ENCODE data around the gene DBNL.

DBNL gene

GRCh38 chr7:44043902-44044301 lies 600 bp upstream of the DBNL start:
- DNase-seq (ENCODE audit: low read depth in 2 of 2) = no peak

GRCh38 chr7:44045226-44046014 lies 918 bp downstream of the DBNL start:
- DNase-seq (ENCODE audit: low read depth in 2 of 2) = no peak

- no peak for DNase-seq (ENCODE audit: low read depth in 2 of 2)
Observed at GRCh38 chr7:44046321-44047061, 2.0 kb downstream of the DBNL start.

GRCh38 chr7:44048031-44048795 lies 3.7 kb downstream of the DBNL start:
- no peak for DNase-seq (ENCODE audit: low read depth in 2 of 2)

- no peak for DNase-seq (ENCODE audit: low read depth in 2 of 2)
Observed at GRCh38 chr7:44050121-44050914, 5.8 kb downstream of the DBNL start.

GRCh38 chr7:44050915-44051560 lies 6.5 kb downstream of the DBNL start:
- no peak for DNase-seq (ENCODE audit: low read depth in 2 of 2)

GRCh38 chr7:44051611-44052220 lies 7.2 kb downstream of the DBNL start:
- DNase-seq (ENCODE audit: low read depth in 2 of 2) = no peak

GRCh38 chr7:44052771-44053365 lies 8.4 kb downstream of the DBNL start:
- DNase-seq (ENCODE audit: low read depth in 2 of 2) = no peak

GRCh38 chr7:44056681-44057080 lies 12.2 kb downstream of the DBNL start:
- no peak for DNase-seq (ENCODE audit: low read depth in 2 of 2)

- DNase-seq (ENCODE audit: low read depth in 2 of 2) = no peak
Observed at GRCh38 chr7:44057181-44057848, 12.8 kb downstream of the DBNL start.

- DNase-seq (ENCODE audit: low read depth in 2 of 2) = no peak
Observed at GRCh38 chr7:44057849-44058758, 13.6 kb downstream of the DBNL start.

- no peak for DNase-seq (ENCODE audit: low read depth in 2 of 2)
Observed at GRCh38 chr7:44058759-44059218, 14.3 kb downstream of the DBNL start.

- no peak for DNase-seq (ENCODE audit: low read depth in 2 of 2)
Observed at GRCh38 chr7:44059219-44060090, 15.0 kb downstream of the DBNL start.

- DNase-seq (ENCODE audit: low read depth in 2 of 2) = no peak
Observed at GRCh38 chr7:44060091-44060947, 15.8 kb downstream of the DBNL start.

GRCh38 chr7:44060948-44061644 lies 16.6 kb downstream of the DBNL start:
- no peak for DNase-seq (ENCODE audit: low read depth in 2 of 2)

GRCh38 chr7:44061645-44062179 lies 17.2 kb downstream of the DBNL start:
- DNase-seq (ENCODE audit: low read depth in 2 of 2) = no peak

Measured in stimulated activated CD4-positive, alpha-beta T cell treated with anti-CD3 and anti-CD28 coated beads, Interleukin-1b, Interleukin-23, amount 100 ng/mL, for 4 hours (primary cell).